Neural cell (in vitro differentiated cells): ENCODE data around the gene C12orf54.

Source experiments
- EP300 ChIP-seq: fragments of 450-650 bp; conservative IDR thresholded peaks from 2 replicates; pipeline ENCODE4 v1.6.1; 2014; ENCODE audit warnings: antibody characterized with exemption, mild to moderate bottlenecking, moderate library complexity; ENCODE audit not compliant: poor library complexity, severe bottlenecking
- EZH2 ChIP-seq: fragments of 200-600, 300-800 bp; shearing (Covaris generic), sonication (generic); IDR thresholded peaks from 2 replicates; pipeline ENCODE4 v1.6.1; 2014; ENCODE audit warnings: antibody characterized with exemption, low read length, borderline replicate concordance, mild to moderate bottlenecking; ENCODE audit not compliant: insufficient read depth, poor library complexity, severe bottlenecking
- MXI1 ChIP-seq: fragments of 450-650 bp; conservative IDR thresholded peaks from 2 replicates; pipeline ENCODE4 v1.6.1; 2014; ENCODE audit warnings: antibody characterized with exemption, mild to moderate bottlenecking; ENCODE audit not compliant: poor library complexity, severe bottlenecking
- POLR2AphosphoS5 ChIP-seq: IDR thresholded peaks from 2 replicates; pipeline ENCODE4 v1.6.1; 2012
- RAD21 ChIP-seq: fragments of 450-650 bp; conservative IDR thresholded peaks from 2 replicates; pipeline ENCODE4 v1.6.1; 2014; ENCODE audit warnings: antibody characterized with exemption, mild to moderate bottlenecking, moderate library complexity
- REST ChIP-seq: IDR thresholded peaks from 2 replicates; pipeline ENCODE4 v1.6.1; 2012; ENCODE audit warnings: borderline replicate concordance
- SMC3 ChIP-seq: fragments of 450-650 bp; conservative IDR thresholded peaks from 2 replicates; pipeline ENCODE4 v1.6.1; 2014; ENCODE audit warnings: antibody characterized with exemption, mild to moderate bottlenecking, moderate library complexity; ENCODE audit not compliant: poor library complexity
- TAF1 ChIP-seq: IDR thresholded peaks from 2 replicates; pipeline ENCODE4 v1.6.1; 2012; ENCODE audit warnings: low read depth
- TF ChIP-seq, protein P1 (sequence below): fragments of 450-650 bp; IDR thresholded peaks from 2 replicates; pipeline ENCODE4 v1.5.1; 2014; ENCODE audit warnings: antibody characterized with exemption, mild to moderate bottlenecking, moderate library complexity; ENCODE audit not compliant: poor library complexity, severe bottlenecking

DNA sequence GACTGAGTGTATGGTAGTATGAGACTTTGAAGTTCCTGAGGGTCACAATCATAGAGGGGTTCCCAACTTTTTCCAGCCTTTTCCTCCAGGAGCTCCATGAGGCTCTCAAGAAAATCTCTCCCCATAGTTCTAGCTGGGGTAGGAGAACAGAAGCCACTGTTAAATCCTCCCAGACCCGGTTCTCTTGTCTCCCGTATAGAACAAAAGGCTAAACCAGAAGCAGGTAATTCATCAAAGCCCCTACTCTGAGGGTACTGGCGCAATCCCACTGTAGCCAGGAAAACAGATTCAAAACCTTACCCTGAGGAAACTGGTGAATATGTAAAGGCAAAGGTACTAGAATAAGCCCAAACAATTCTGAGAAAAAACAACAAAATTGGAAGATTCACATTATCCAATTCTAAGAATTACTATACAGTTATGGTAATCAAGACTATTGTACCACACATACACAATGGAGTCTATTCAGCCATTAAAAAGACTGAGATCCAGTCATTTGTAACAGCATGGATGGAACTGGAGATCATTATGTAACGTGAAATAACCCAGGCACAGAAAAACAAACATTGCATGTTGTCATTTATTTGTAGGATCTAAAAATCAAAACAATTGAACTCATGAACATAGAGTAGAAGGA is 63.7 kb downstream of the C12orf54 start:
- TF ChIP-seq, protein P1, sequence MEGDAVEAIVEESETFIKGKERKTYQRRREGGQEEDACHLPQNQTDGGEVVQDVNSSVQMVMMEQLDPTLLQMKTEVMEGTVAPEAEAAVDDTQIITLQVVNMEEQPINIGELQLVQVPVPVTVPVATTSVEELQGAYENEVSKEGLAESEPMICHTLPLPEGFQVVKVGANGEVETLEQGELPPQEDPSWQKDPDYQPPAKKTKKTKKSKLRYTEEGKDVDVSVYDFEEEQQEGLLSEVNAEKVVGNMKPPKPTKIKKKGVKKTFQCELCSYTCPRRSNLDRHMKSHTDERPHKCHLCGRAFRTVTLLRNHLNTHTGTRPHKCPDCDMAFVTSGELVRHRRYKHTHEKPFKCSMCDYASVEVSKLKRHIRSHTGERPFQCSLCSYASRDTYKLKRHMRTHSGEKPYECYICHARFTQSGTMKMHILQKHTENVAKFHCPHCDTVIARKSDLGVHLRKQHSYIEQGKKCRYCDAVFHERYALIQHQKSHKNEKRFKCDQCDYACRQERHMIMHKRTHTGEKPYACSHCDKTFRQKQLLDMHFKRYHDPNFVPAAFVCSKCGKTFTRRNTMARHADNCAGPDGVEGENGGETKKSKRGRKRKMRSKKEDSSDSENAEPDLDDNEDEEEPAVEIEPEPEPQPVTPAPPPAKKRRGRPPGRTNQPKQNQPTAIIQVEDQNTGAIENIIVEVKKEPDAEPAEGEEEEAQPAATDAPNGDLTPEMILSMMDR, result no peak
- no peak for TF ChIP-seq EP300
- no peak for TF ChIP-seq REST
- TF ChIP-seq EZH2, result no peak
- TF ChIP-seq POLR2AphosphoS5, result no peak
- TF ChIP-seq TAF1, result no peak
- TF ChIP-seq RAD21, result no peak
- TF ChIP-seq MXI1, result no peak
- TF ChIP-seq SMC3, result no peak
